ENCODE data around the gene EPHA5.

Gene EPHA5

GRCh38 chr4:65645185-65645584, 25.1 kb downstream of the EPHA5 start:
- no peak for DNase-seq (ENCODE audit: extremely low spot score)

GRCh38 chr4:65635051-65635821, 35.1 kb downstream of the EPHA5 start:
- DNase-seq (ENCODE audit: extremely low spot score): no peak
- POLR2A ChIA-PET: no interaction called here
- no peak for TF ChIP-seq CTCF (IDR thresholded peaks at IDR 0.05; ENCODE audit: control extremely low read depth, extremely low read depth, low read depth, missing control alignments)
- CTCF ChIA-PET: interaction anchor here (0.7 to 1.3 kb wide), 3 partner anchors 13 to 20 kb away, joined by 3 read pairs; no protein-coding TSS in a partner anchor

More at GRCh38 chr4:65645185-65645584, 25.1 kb downstream of the EPHA5 start:
- TF ChIP-seq CTCF (IDR thresholded peaks at IDR 0.05; ENCODE audit: control extremely low read depth, extremely low read depth, low read depth, missing control alignments): no peak
- ChIA-PET CTCF (no interaction called here), POLR2A (no interaction called here)

- ChIA-PET POLR2A (no interaction called here), CTCF (no interaction called here)
Observed at GRCh38 chr4:65624651-65625050, 45.6 kb downstream of the EPHA5 start.

GRCh38 chr4:65623506-65623905, 46.8 kb downstream of the EPHA5 start:
- POLR2A ChIA-PET: no interaction called here

More at GRCh38 chr4:65624651-65625050, 45.6 kb downstream of the EPHA5 start:
- no peak for TF ChIP-seq CTCF (IDR thresholded peaks at IDR 0.05; ENCODE audit: control extremely low read depth, extremely low read depth, low read depth, missing control alignments)
- no peak for DNase-seq (ENCODE audit: extremely low spot score)

GRCh38 chr4:65617416-65617815, 52.9 kb downstream of the EPHA5 start:
- DNase-seq (ENCODE audit: extremely low spot score): no peak
- POLR2A ChIA-PET: no interaction called here
- CTCF ChIA-PET: no interaction called here
- no peak for TF ChIP-seq CTCF (IDR thresholded peaks at IDR 0.05; ENCODE audit: control extremely low read depth, extremely low read depth, low read depth, missing control alignments)

More at GRCh38 chr4:65623506-65623905, 46.8 kb downstream of the EPHA5 start:
- no peak for TF ChIP-seq CTCF (IDR thresholded peaks at IDR 0.05; ENCODE audit: control extremely low read depth, extremely low read depth, low read depth, missing control alignments)
- CTCF ChIA-PET: no interaction called here
- no peak for DNase-seq (ENCODE audit: extremely low spot score)

- DNase-seq (ENCODE audit: extremely low spot score): no peak
- CTCF ChIA-PET: no interaction called here
- POLR2A ChIA-PET: no interaction called here
- TF ChIP-seq CTCF (IDR thresholded peaks at IDR 0.05; ENCODE audit: control extremely low read depth, extremely low read depth, low read depth, missing control alignments): no peak
Observed at GRCh38 chr4:65604515-65604914, 65.8 kb downstream of the EPHA5 start.

All from GM10248 (cell line).